A673 (cell line): ENCODE data around the gene ZNF865. TPM values are rescaled to one million over a fixed set of nuclear protein-coding genes. Genes with fewer than 3 reads are reported as not detected.

Experiments
- BruUV-seq: library from RNA; stranded (reverse); fragments of 400-500 nt; replicated peaks from 2 replicates; lab custom pipeline; 2021; lab: Mats Ljungman, UMichigan
- CTCF ChIA-PET: fragments of 300-600 bp; sonication (Branson Sonifier 250); formaldehyde crosslinking; loops from one replicate; lab custom pipeline; 2022; ENCODE audit warnings: antibody characterized with exemption; lab: Charles Lee
- POLR2A ChIA-PET: fragments of 300-600 bp; sonication (Branson Sonifier 250); formaldehyde crosslinking; loops from one replicate; lab custom pipeline; 2022; ENCODE audit warnings: antibody characterized with exemption; ENCODE audit not compliant: low non-redundant PET; lab: Charles Lee
- DNase-seq: peaks from one replicate; pipeline ENCODE4 v3.0.0-alpha.2; 2015; ENCODE audit warnings: low spot score
- H3K27ac ChIP-seq: fragments of 200-600 bp; sonication (generic); 2 replicates; pipeline ENCODE4 v1.5.1; 2016; ENCODE audit warnings: mixed run types, low read depth, mild to moderate bottlenecking, mixed read lengths, antibody characterized with exemption, low read length; ENCODE audit not compliant: poor library complexity, severe bottlenecking
- H3K27me3 ChIP-seq: fragments of 200-600 bp; sonication (generic); replicated peaks from 2 replicates; pipeline ENCODE4 v1.6.1; 2017; ENCODE audit warnings: mixed run types, low read depth, mild to moderate bottlenecking, mixed read lengths, antibody characterized with exemption, low read length; ENCODE audit not compliant: insufficient read depth, poor library complexity
- H3K36me3 ChIP-seq: fragments of 200-600 bp; sonication (generic); 2 replicates; pipeline ENCODE4 v1.6.1; 2016; ENCODE audit warnings: mixed run types, mild to moderate bottlenecking, mixed read lengths, antibody characterized with exemption, low read length; ENCODE audit not compliant: insufficient read depth, poor library complexity, severe bottlenecking
- H3K4me1 ChIP-seq: fragments of 200-600 bp; sonication (generic); 2 replicates; pipeline ENCODE4 v1.6.1; 2017; ENCODE audit warnings: mixed run types, mild to moderate bottlenecking, mixed read lengths, antibody characterized with exemption, low read length; ENCODE audit not compliant: insufficient read depth, poor library complexity, severe bottlenecking
- H3K4me3 ChIP-seq: fragments of 200-600 bp; sonication (generic); 2 replicates; pipeline ENCODE4 v1.5.1; 2016; ENCODE audit warnings: low read depth, mixed run types, mild to moderate bottlenecking, mixed read lengths, low read length; ENCODE audit not compliant: poor library complexity, severe bottlenecking
- H3K9me3 ChIP-seq: fragments of 200-600 bp; sonication (generic); 2 replicates; pipeline ENCODE4 v1.6.1; 2016; ENCODE audit warnings: mixed run types, low read depth, mild to moderate bottlenecking, mixed read lengths, antibody characterized with exemption, low read length; ENCODE audit not compliant: poor library complexity, severe bottlenecking
- CTCF ChIP-seq: fragments of 300-800, 200-600 bp; sonication (generic); conservative IDR thresholded peaks from 2 replicates; pipeline ENCODE4 v1.5.1; 2017; ENCODE audit warnings: low read depth, mild to moderate bottlenecking, antibody characterized with exemption, low read length, moderate library complexity, mixed read lengths
- EZH2 ChIP-seq: fragments of 200-600 bp; sonication (generic); IDR thresholded peaks from 2 replicates; pipeline ENCODE4 v1.6.1; 2017; ENCODE audit warnings: borderline replicate concordance, low read depth, mild to moderate bottlenecking, mixed read lengths, antibody characterized with exemption, low read length; ENCODE audit not compliant: poor library complexity, severe bottlenecking
- intact Hi-C: fragments of 100-400 bp; cut with micrococcal nuclease; formaldehyde crosslinking; loops from one replicate; pipeline ENCODE4 v1.10.0; 2022; ENCODE audit not compliant: unreplicated experiment
- total RNA-seq: library from RNA; stranded (reverse); gene quantifications from 2 replicates; pipeline ENCODE4 v1.2.3, GENCODE V29; 2021

The ZNF865 gene
- total RNA-seq, 1 experiment from 2014 or later, result 16.1 TPM

- BruUV-seq, result no TSS peak
- peak; percentile 92 for DNase-seq
- CTCF ChIA-PET, result no interaction called here
- Histone ChIP-seq H3K27ac (peak within 1 kb of the TSS; percentile 98), H3K27me3 (no peaks in the 10 kb centered on the region), H3K4me1 (peaks cover 28% of the 10 kb centered on the region), H3K9me3 (no peaks in the 10 kb centered on the region), H3K4me3 (peak within 1 kb of the TSS; percentile 93), H3K36me3 (peaks cover 27% of the 10 kb centered on the region)
- POLR2A ChIA-PET, result interaction anchor here (0.6 kb wide), 1 partner anchor 171 kb away, joined by 3 read pairs; no protein-coding TSS in a partner anchor
- intact Hi-C loops, result no loop called here
- TF ChIP-seq EZH2, result no peak
- TF ChIP-seq CTCF, result no peak
Measured at GRCh38 chr19:55647732-55648584, 42.5 kb downstream of the ZNF865 start, which contains the start of gene CCDC106. TSS of gene CCDC106 (plus strand) at chr19:55648212. CDS start at chr19:55649047, 835 bp downstream.

- Histone ChIP-seq H3K4me1 (peaks cover 24% of the 10 kb centered on the region), H3K36me3 (peaks cover 27% of the 10 kb centered on the region), H3K27ac (peak overlapping the region; percentile 98), H3K27me3 (no peaks in the 10 kb centered on the region), H3K4me3 (peak overlapping the region; percentile 93), H3K9me3 (no peaks in the 10 kb centered on the region)
- POLR2A ChIA-PET, result no interaction called here
- DNase-seq, result no peak
- no peak for TF ChIP-seq EZH2
- TF ChIP-seq CTCF, result no peak
- CTCF ChIA-PET, result no interaction called here
- intact Hi-C loops, result no loop called here
- no TSS peak for BruUV-seq
Measured at GRCh38 chr19:55648585-55649267, 43.3 kb downstream of the ZNF865 start.

- peak overlapping the region; percentile 93 for H3K4me3 ChIP-seq
- H3K27me3 ChIP-seq, result no peaks in the 10 kb centered on the region
- H3K4me1 ChIP-seq, result peaks cover 23% of the 10 kb centered on the region
- no peak for DNase-seq
- TF ChIP-seq EZH2 (no peak), CTCF (no peak)
- ChIA-PET CTCF (no interaction called here), POLR2A (no interaction called here)
- no peaks in the 10 kb centered on the region for H3K9me3 ChIP-seq
- intact Hi-C loops, result no loop called here
- peak overlapping the region; percentile 98 for H3K27ac ChIP-seq
- BruUV-seq, result no TSS peak
- peaks cover 25% of the 10 kb centered on the region for H3K36me3 ChIP-seq
Measured at GRCh38 chr19:55649268-55650125, 44.0 kb downstream of the ZNF865 start.
